HL-60 (cell line): ENCODE measurements around the gene IL17RA.

Source experiments
- DNase-seq, 2 experiments: peaks; one replicate each; pipeline ENCODE4 v3.0.0-alpha.2; 2010 to 2020; ENCODE audit warnings: low read depth in 1 of 2, low spot score in 1 of 2
- H3K27ac ChIP-seq: fragments of 250-450 bp; sonication (Bioruptor Pico); replicated peaks from 2 replicates; pipeline ENCODE4 v1.5.1; 2020; ENCODE audit warnings: mild to moderate bottlenecking, moderate library complexity
- H3K27me3 ChIP-seq: fragments of 250-450 bp; sonication (Bioruptor Pico); 2 replicates; pipeline ENCODE4 v1.5.1; 2021; ENCODE audit warnings: mild to moderate bottlenecking, moderate library complexity; ENCODE audit not compliant: insufficient read depth, poor library complexity, severe bottlenecking
- H3K4me3 ChIP-seq: replicated peaks from 2 replicates; pipeline ENCODE4 v1.5.1; 2011; ENCODE audit warnings: mild to moderate bottlenecking, control low read depth, low read length; ENCODE audit not compliant: insufficient read depth
- CTCF ChIP-seq: IDR thresholded peaks from one replicate; pipeline ENCODE4 v1.5.1; 2011; ENCODE audit warnings: low read length, control low read depth, inconsistent platforms; ENCODE audit not compliant: insufficient read depth
- GABPA ChIP-seq: IDR thresholded peaks from 2 replicates; pipeline ENCODE4 v1.6.1; 2012; ENCODE audit warnings: low read depth
- POLR2AphosphoS5 ChIP-seq: IDR thresholded peaks from 2 replicates; pipeline ENCODE4 v1.6.1; 2012; ENCODE audit warnings: low read depth
- REST ChIP-seq: IDR thresholded peaks from 2 replicates; pipeline ENCODE4 v1.6.1; 2012; ENCODE audit warnings: low read depth; ENCODE audit not compliant: insufficient replicate concordance
- SPI1 ChIP-seq: IDR thresholded peaks from 2 replicates; pipeline ENCODE4 v1.6.1; 2012; ENCODE audit warnings: low read depth, mild to moderate bottlenecking, borderline replicate concordance

IL17RA gene

GRCh38 chr22:17161991-17162390, 77.2 kb downstream of the IL17RA start:
- no peak overlapping the region for H3K4me3 ChIP-seq
- no peak overlapping the region for H3K27ac ChIP-seq
- no peak for DNase-seq
- H3K27me3 ChIP-seq, result no peaks in the 10 kb centered on the region
- TF ChIP-seq REST (no peak), GABPA (no peak), SPI1 (no peak), CTCF (no peak), POLR2AphosphoS5 (no peak)

- Histone ChIP-seq H3K27ac (no peak overlapping the region), H3K27me3 (no peaks in the 10 kb centered on the region), H3K4me3 (no peak overlapping the region)
- no peak for TF ChIP-seq CTCF
- no peak for TF ChIP-seq REST
- no peak for TF ChIP-seq SPI1
- TF ChIP-seq POLR2AphosphoS5, result no peak
- TF ChIP-seq GABPA, result no peak
- no peak for DNase-seq
These were observed 77.9 kb downstream of the IL17RA start for GRCh38 chr22:17162731-17163130.

- TF ChIP-seq POLR2AphosphoS5 (no peak), CTCF (no peak), GABPA (no peak), SPI1 (no peak)
- no peaks in the 10 kb centered on the region for H3K27me3 ChIP-seq
- H3K4me3 ChIP-seq, result no peak overlapping the region
- DNase-seq, result no peak
- no peak overlapping the region for H3K27ac ChIP-seq
These were observed 79.7 kb downstream of the IL17RA start for GRCh38 chr22:17164392-17165024.
